Erythroblast (primary cell): ENCODE results near the gene TBCK.

ENCODE experiments used
- GATA1 ChIP-seq: IDR thresholded peaks from 2 replicates; pipeline ENCODE4 v1.6.1; 2011; ENCODE audit warnings: low read depth, mild to moderate bottlenecking, control low read depth, low read length, moderate library complexity
- POLR2A ChIP-seq: IDR thresholded peaks from 2 replicates; pipeline ENCODE4 v1.6.1; 2011; ENCODE audit warnings: mild to moderate bottlenecking, low read length

- TF ChIP-seq POLR2A = no peak
- no peak for TF ChIP-seq GATA1
Observed at GRCh38 chr4:106105697-106106096, 210.3 kb downstream of the TBCK start.
